Body of pancreas (tissue), 4 donors: ENCODE results near the gene TTC28. TPM values are rescaled to one million over a fixed set of nuclear protein-coding genes. Genes with fewer than 3 reads are reported as not detected.

Experiments
- ATAC-seq: fragments of 150-250 bp; one replicate; pipeline ENCODE4 v1.9.1; 2016
- DNase-seq, 4 donors: peaks; one replicate each; pipeline ENCODE4 v3.0.0-alpha.2; 2019
- H3K27ac ChIP-seq, 4 donors: fragments of 200-600 bp; sonication (generic); 1 replicate in 3 of 4; 2 replicates in 1 of 4; pipeline versions ENCODE4 v1.5.1 to v1.6.1; 2016 to 2019; ENCODE audit warnings: mild to moderate bottlenecking in 1 of 4, mixed read lengths in 1 of 4, moderate library complexity in 1 of 4
- H3K27me3 ChIP-seq, 2 donors: fragments of 200-600 bp; sonication (generic); one replicate each; pipeline ENCODE4 v1.6.0; 2016; ENCODE audit warnings: mild to moderate bottlenecking in 1 of 2
- H3K36me3 ChIP-seq, 2 donors: fragments of 200-600 bp; sonication (generic); replicated peaks in 1 of 2; 2 replicates each; pipeline ENCODE4 v1.5.1; 2016; ENCODE audit warnings: low read depth in 2 of 2; ENCODE audit not compliant: insufficient read depth in 1 of 2
- H3K4me1 ChIP-seq: fragments of 200-600 bp; sonication (generic); one replicate; pipeline ENCODE4 v1.6.0; 2016
- H3K4me3 ChIP-seq, 2 donors: fragments of 200-600 bp; sonication (generic); 1 replicate in 1 of 2; 2 replicates in 1 of 2; pipeline ENCODE4 v1.5.1; 2016 to 2019
- H3K9me3 ChIP-seq, 3 donors: fragments of 200-600 bp; sonication (generic); 1 replicate in 2 of 3; 2 replicates in 1 of 3; pipeline ENCODE4 v1.5.1; 2016
- POLR2A ChIP-seq, 3 donors: fragments of 450-650 bp; IDR thresholded peaks; one replicate each; pipeline ENCODE4 v1.6.1; 2016; ENCODE audit warnings: antibody characterized with exemption in 3 of 3, mild to moderate bottlenecking in 2 of 3
- WGBS, 2 donors: methylation state at CpG; one replicate each; pipeline ENCODE4 v1.1.5; 2017; 5-methylcytosine and 5-hydroxymethylcytosine counted together
- intact Hi-C: fragments of 100-400 bp; cut with DNase I; formaldehyde crosslinking; loops from one replicate; pipeline ENCODE4 v1.15.1; 2023
- total RNA-seq, 2 donors: library from RNA; depleted of rRNA; stranded (reverse); fragments of >200 nt; gene quantifications; one replicate each; pipeline ENCODE4 v1.1.0, GENCODE V29; 2016
- TF ChIP-seq, protein P1 (sequence below), 7 experiments: fragments of 450-650 bp in 4 of 7; fragments of 200-600 bp in 3 of 7; sonication (generic) in 3 of 7; IDR thresholded peaks; one replicate each; pipeline ENCODE4 v1.5.1; 2016 to 2019; ENCODE audit warnings: antibody characterized with exemption in 7 of 7

Gene TTC28
- total RNA-seq, 2 donors from 2014 or later, result 21.0 to 87.3 TPM

DNA sequence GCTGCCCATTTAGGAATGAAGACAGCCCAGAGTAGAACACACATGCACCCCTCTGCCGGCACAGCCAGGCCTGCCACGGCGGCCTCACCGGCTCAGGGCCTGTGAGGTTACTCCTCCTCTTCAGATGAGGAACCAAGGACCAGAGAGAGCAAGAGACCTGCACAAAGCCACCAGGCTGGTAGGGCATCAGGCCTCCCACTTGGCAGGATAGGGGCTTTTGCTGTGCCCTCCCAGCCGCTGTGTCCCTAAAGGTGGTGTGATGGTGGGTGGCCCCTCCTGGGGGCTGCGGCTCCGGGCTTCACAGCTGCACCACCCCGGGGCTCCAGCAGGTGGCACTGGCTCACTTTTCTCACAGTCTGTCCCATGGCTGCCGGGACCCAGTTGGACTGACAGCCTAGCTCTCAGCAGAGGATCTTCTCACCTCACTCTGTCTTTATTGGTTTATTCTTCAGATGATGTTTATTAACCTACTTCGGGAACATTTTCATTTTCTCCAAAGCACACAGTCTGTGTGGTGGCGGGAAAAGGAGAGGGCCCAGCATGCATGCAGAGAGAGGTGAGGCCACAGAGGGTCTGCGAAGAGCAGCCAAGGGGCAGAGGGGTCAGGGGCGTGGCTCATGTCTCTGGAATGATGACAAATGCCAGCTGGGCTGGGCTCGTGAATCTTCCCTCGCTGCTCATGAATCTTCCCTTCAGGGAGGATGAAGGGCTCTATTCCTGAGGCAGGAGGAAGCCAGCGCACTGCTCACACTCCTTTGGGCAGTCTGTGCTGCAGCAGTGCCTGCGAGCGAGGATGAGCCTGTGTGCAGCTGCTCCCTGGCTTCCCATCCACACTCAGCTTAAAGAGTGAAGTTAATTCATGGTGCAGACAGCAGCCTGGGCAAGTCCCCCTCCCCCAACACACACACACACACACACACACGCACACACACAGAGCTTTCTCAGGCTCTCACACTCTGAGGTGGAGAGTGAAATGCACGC lies 659.5 kb downstream of the TTC28 start:
- 48 to 50% methylated on average over 14 to 20 of the region's 20 CpGs for WGBS, 2 donors
- intact Hi-C loops, result loop anchor here (10.0 kb wide), 2 partner anchors 425 to 575 kb away; no protein-coding TSS in a partner anchor
- Histone ChIP-seq H3K4me3 (no peak overlapping the region), H3K9me3 (no peaks in the 10 kb centered on the region), H3K27ac (no peak overlapping the region), H3K4me1 (no peaks in the 10 kb centered on the region), H3K36me3 (no peaks in the 10 kb centered on the region), H3K27me3 (no peaks in the 10 kb centered on the region)
- ATAC-seq (peak; percentile 81), DNase-seq (peak; percentile 66 to 79 (median 72))
- TF ChIP-seq, protein P1, sequence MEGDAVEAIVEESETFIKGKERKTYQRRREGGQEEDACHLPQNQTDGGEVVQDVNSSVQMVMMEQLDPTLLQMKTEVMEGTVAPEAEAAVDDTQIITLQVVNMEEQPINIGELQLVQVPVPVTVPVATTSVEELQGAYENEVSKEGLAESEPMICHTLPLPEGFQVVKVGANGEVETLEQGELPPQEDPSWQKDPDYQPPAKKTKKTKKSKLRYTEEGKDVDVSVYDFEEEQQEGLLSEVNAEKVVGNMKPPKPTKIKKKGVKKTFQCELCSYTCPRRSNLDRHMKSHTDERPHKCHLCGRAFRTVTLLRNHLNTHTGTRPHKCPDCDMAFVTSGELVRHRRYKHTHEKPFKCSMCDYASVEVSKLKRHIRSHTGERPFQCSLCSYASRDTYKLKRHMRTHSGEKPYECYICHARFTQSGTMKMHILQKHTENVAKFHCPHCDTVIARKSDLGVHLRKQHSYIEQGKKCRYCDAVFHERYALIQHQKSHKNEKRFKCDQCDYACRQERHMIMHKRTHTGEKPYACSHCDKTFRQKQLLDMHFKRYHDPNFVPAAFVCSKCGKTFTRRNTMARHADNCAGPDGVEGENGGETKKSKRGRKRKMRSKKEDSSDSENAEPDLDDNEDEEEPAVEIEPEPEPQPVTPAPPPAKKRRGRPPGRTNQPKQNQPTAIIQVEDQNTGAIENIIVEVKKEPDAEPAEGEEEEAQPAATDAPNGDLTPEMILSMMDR (IDR thresholded peaks at IDR 0.05), result peak; percentile 69 to 94 (median 84)
- no peak for TF ChIP-seq POLR2A (IDR thresholded peaks at IDR 0.05)

DNA sequence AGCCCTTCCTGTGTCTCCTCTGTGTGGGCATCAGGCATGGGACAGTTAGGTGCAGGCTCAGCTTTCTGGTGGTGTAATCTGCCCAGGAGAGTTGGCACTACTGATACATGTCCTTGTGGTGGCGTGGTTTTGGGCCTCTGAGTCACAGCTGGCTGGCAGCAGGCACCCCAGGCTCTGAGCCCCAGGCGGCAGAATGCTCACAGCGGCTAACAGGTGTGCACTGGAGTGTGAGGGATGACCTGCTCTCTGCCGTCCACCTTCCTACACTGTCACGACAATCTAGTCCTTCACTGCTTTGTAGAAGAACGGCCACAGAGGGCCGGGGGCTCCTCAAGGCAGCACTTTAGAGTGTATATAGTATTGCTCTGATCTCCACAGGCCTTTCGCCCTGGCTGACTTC lies 660.3 kb downstream of the TTC28 start:
- H3K27me3 ChIP-seq, result no peaks in the 10 kb centered on the region
- ATAC-seq (no peak), DNase-seq (peak in 3 of 4 donors; percentile 3 to 12 (median 10))
- H3K27ac ChIP-seq, result no peak overlapping the region
- intact Hi-C loops, result no loop called here
- H3K4me3 ChIP-seq, result no peak overlapping the region
- no peaks in the 10 kb centered on the region for H3K9me3 ChIP-seq
- TF ChIP-seq POLR2A (IDR thresholded peaks at IDR 0.05), result no peak
- TF ChIP-seq, protein P1 (IDR thresholded peaks at IDR 0.05), result no peak
- no peaks in the 10 kb centered on the region for H3K4me1 ChIP-seq
- 86 to 92% methylated on average over 7 to 8 of the region's 8 CpGs for WGBS, 2 donors
- no peaks in the 10 kb centered on the region for H3K36me3 ChIP-seq

DNA sequence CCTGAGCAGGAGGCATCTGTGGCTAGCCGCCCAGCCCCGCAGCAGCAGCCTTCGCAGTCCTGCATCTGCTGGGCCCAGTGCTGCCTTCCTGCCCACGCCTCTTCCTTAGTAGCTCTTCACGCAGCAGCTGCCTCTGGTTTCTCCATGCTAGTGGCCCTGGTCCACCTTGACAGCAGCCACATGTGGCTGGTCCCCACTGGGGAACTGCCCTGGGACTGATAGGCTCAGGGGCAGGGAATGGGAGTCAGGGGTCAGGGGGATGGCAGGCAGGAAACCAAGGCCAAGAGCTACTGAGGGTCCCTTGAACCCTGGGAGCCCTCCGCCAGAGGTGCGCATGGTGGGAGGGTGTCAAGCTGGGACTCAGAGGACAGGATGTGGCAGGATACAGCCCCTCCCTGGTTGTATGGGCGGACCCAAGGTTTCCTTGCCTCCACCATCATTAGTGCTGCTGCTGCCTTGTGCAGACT lies 661.1 kb downstream of the TTC28 start:
- TF ChIP-seq, protein P1 (IDR thresholded peaks at IDR 0.05), result no peak
- no peak for TF ChIP-seq POLR2A (IDR thresholded peaks at IDR 0.05)
- peak in 3 of 4 donors; percentile 2 to 8 (median 7) for DNase-seq
- intact Hi-C loops, result no loop called here

DNA sequence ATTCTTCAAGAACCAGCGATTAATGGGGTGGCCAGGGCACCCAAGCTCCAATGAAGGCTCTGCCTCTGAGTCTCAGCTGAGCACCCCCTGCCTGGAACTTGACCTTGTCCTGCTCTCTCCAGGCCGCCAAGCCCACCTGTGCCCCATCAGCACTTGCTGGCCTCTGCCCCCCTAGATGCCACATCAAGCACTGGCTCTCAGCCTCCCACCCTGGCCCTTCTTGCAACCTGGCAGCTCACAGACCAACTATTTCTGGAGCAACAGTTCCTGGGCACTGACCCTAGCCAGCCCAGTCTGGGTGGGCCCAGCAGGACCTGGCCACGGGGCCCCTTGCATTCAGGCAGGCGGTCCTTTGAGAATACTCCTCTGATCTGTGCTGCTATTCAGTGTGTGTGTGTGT lies 661.8 kb downstream of the TTC28 start:
- Histone ChIP-seq H3K27ac (no peak overlapping the region), H3K27me3 (no peaks in the 10 kb centered on the region), H3K4me1 (no peaks in the 10 kb centered on the region), H3K36me3 (no peaks in the 10 kb centered on the region), H3K4me3 (no peak overlapping the region), H3K9me3 (no peaks in the 10 kb centered on the region)
- 77% methylated on average over 4 of the region's 4 CpGs; no CpG with 5 or more reads in 1 of the 2 donors for WGBS, 2 donors
- ATAC-seq (no peak), DNase-seq (peak in 3 of 4 donors; percentile 3 to 12 (median 8))
- intact Hi-C loops, result no loop called here
- TF ChIP-seq, protein P1 (IDR thresholded peaks at IDR 0.05), result no peak
- no peak for TF ChIP-seq POLR2A (IDR thresholded peaks at IDR 0.05)

More for the DNA sequence above, 661.1 kb downstream of the TTC28 start:
- Histone ChIP-seq H3K4me3 (no peak overlapping the region), H3K4me1 (no peaks in the 10 kb centered on the region), H3K27ac (no peak overlapping the region), H3K27me3 (no peaks in the 10 kb centered on the region), H3K9me3 (no peaks in the 10 kb centered on the region), H3K36me3 (no peaks in the 10 kb centered on the region)
- 90 to 96% methylated on average over 7 to 8 of the region's 8 CpGs for WGBS, 2 donors
- ATAC-seq, result no peak
